ENCODE measurements around the gene PLET1.

DNA sequence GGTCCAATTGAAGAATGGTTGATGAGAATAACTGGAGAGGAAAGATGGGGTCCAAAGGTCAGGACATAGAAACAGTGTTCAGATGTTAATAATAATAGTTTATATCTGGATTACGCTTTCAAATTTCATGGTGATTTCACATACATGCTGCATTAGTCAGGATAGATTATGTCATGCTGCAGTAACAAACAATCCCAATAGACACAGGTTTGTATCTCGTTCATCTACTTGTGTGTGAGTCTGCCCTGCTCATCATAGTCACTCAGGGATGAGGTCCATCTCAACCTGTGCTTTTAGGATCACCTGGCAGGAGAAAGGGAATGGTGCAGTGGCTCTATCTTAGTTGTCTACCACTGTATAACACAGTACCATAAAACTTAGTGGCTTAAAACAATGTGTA is 48.0 kb upstream of the PLET1 start:
- TF ChIP-seq, protein P1, sequence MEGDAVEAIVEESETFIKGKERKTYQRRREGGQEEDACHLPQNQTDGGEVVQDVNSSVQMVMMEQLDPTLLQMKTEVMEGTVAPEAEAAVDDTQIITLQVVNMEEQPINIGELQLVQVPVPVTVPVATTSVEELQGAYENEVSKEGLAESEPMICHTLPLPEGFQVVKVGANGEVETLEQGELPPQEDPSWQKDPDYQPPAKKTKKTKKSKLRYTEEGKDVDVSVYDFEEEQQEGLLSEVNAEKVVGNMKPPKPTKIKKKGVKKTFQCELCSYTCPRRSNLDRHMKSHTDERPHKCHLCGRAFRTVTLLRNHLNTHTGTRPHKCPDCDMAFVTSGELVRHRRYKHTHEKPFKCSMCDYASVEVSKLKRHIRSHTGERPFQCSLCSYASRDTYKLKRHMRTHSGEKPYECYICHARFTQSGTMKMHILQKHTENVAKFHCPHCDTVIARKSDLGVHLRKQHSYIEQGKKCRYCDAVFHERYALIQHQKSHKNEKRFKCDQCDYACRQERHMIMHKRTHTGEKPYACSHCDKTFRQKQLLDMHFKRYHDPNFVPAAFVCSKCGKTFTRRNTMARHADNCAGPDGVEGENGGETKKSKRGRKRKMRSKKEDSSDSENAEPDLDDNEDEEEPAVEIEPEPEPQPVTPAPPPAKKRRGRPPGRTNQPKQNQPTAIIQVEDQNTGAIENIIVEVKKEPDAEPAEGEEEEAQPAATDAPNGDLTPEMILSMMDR (optimal IDR thresholded peaks at IDR 0.05 in 1 of 3, IDR thresholded peaks at IDR 0.05 in 1 of 3, conservative IDR thresholded peaks at IDR 0.05 in 1 of 3; ENCODE audit: extremely low read depth in 1 of 3, insufficient read depth in 2 of 3, low read length in 3 of 3), result no peak
- TF ChIP-seq EZH2 (IDR thresholded peaks at IDR 0.05; ENCODE audit: low read length), result no peak

All from keratinocyte (primary cell).